GM13976 (cell line): ENCODE measurements around the gene COG5.

Source experiments
- DNase-seq: peaks from one replicate; pipeline ENCODE4 v3.0.0; 2012; ENCODE audit warnings: low spot score
- CTCF ChIP-seq: IDR thresholded peaks from 2 replicates; pipeline ENCODE4 v1.5.1; 2012; ENCODE audit warnings: borderline replicate concordance, mild to moderate bottlenecking; ENCODE audit not compliant: insufficient read depth; ENCODE audit errors: extremely low read depth, missing control alignments, control extremely low read depth
- in situ Hi-C: fragments of 300-500 bp; cut with MboI; formaldehyde crosslinking; loops from one replicate; pipeline ENCODE4 v1.12.0; 2022; ENCODE audit warnings: low sequenced_read_pairs, mixed read lengths, inconsistent platforms; ENCODE audit not compliant: unreplicated experiment

COG5 gene

GRCh38 chr7:107502797-107503196 lies 60.9 kb downstream of the COG5 start:
- in situ Hi-C loops: no loop called here
- TF ChIP-seq CTCF: no peak
- no peak for DNase-seq

GRCh38 chr7:107502154-107502553 lies 61.6 kb downstream of the COG5 start:
- no peak for TF ChIP-seq CTCF
- in situ Hi-C loops: no loop called here
- no peak for DNase-seq

GRCh38 chr7:107501593-107501992 lies 62.1 kb downstream of the COG5 start:
- TF ChIP-seq CTCF: no peak
- in situ Hi-C loops: no loop called here
- no peak for DNase-seq

- in situ Hi-C loops: no loop called here
- TF ChIP-seq CTCF: no peak
- DNase-seq: no peak
These were observed 64.0 kb downstream of the COG5 start for GRCh38 chr7:107499731-107500130.

GRCh38 chr7:107495516-107495915 lies 68.2 kb downstream of the COG5 start:
- DNase-seq: no peak
- in situ Hi-C loops: no loop called here
- no peak for TF ChIP-seq CTCF

- no peak for DNase-seq
- in situ Hi-C loops: no loop called here
- no peak for TF ChIP-seq CTCF
These were observed 68.8 kb downstream of the COG5 start for GRCh38 chr7:107494884-107495283.

GRCh38 chr7:107494315-107494751 lies 69.4 kb downstream of the COG5 start:
- no peak for TF ChIP-seq CTCF
- no peak for DNase-seq
- in situ Hi-C loops: no loop called here
